Measurements from ENCODE around the gene RAB9A.
A peak's percentile ranks its signal among the peaks of the same experiment; 100 is the strongest.
"Not testable (repeated sequence)": the region's sequence is repeated elsewhere in the genome, so short reads cannot be mapped to it uniquely, and the experiment has no call there.

RAB9A gene

GRCh38 chrX:13669246-13669737 lies 19.6 kb upstream of the RAB9A start:
- no peak overlapping the region for H3K4me3 ChIP-seq (ENCODE audit: low read depth, low read length)
- DNase-seq (ENCODE audit: low read depth), result peak; percentile 95
- in situ Hi-C loops (cut with HindIII; ENCODE audit: low sequenced_read_pairs), result no loop called here
- no peak for TF ChIP-seq CTCF (IDR thresholded peaks at IDR 0.05; ENCODE audit: low read depth, low read length, missing control alignments)

- DNase-seq (ENCODE audit: low read depth); in situ Hi-C loops (cut with HindIII; ENCODE audit: low sequenced_read_pairs); H3K4me3 ChIP-seq (ENCODE audit: low read depth, low read length): not testable (repeated sequence)
Measured at GRCh38 chrX:13669755-13670154, 19.2 kb upstream of the RAB9A start.

- in situ Hi-C loops (cut with HindIII; ENCODE audit: low sequenced_read_pairs), result no loop called here
- no peak for TF ChIP-seq CTCF (IDR thresholded peaks at IDR 0.05; ENCODE audit: low read depth, low read length, missing control alignments)
- no peak overlapping the region for H3K4me3 ChIP-seq (ENCODE audit: low read depth, low read length)
- no peak for DNase-seq (ENCODE audit: low read depth)
Measured at GRCh38 chrX:13670197-13670596, 18.7 kb upstream of the RAB9A start.

GRCh38 chrX:13673016-13673415 lies 15.9 kb upstream of the RAB9A start:
- in situ Hi-C loops (cut with HindIII; ENCODE audit: low sequenced_read_pairs), result no loop called here

GRCh38 chrX:13676885-13677284 lies 12.0 kb upstream of the RAB9A start:
- TF ChIP-seq CTCF (IDR thresholded peaks at IDR 0.05; ENCODE audit: low read depth, low read length, missing control alignments), result no peak
- no peak for DNase-seq (ENCODE audit: low read depth)
- no peak overlapping the region for H3K4me3 ChIP-seq (ENCODE audit: low read depth, low read length)
- in situ Hi-C loops (cut with HindIII; ENCODE audit: low sequenced_read_pairs), result no loop called here

More at GRCh38 chrX:13673016-13673415, 15.9 kb upstream of the RAB9A start:
- DNase-seq (ENCODE audit: low read depth), result no peak
- H3K4me3 ChIP-seq (ENCODE audit: low read depth, low read length), result no peak overlapping the region
- no peak for TF ChIP-seq CTCF (IDR thresholded peaks at IDR 0.05; ENCODE audit: low read depth, low read length, missing control alignments)

- in situ Hi-C loops (cut with HindIII; ENCODE audit: low sequenced_read_pairs); H3K4me3 ChIP-seq (ENCODE audit: low read depth, low read length); DNase-seq (ENCODE audit: low read depth): not testable (repeated sequence)
Measured at GRCh38 chrX:13679700-13680099, 9.2 kb upstream of the RAB9A start.

- no peak for DNase-seq (ENCODE audit: low read depth)
- no peak for TF ChIP-seq CTCF (IDR thresholded peaks at IDR 0.05; ENCODE audit: low read depth, low read length, missing control alignments)
- no peak overlapping the region for H3K4me3 ChIP-seq (ENCODE audit: low read depth, low read length)
- in situ Hi-C loops (cut with HindIII; ENCODE audit: low sequenced_read_pairs), result no loop called here
Measured at GRCh38 chrX:13681595-13681994, 7.3 kb upstream of the RAB9A start.

- DNase-seq (ENCODE audit: low read depth), result no peak
- TF ChIP-seq CTCF (IDR thresholded peaks at IDR 0.05; ENCODE audit: low read depth, low read length, missing control alignments), result no peak
- in situ Hi-C loops (cut with HindIII; ENCODE audit: low sequenced_read_pairs), result no loop called here
- H3K4me3 ChIP-seq (ENCODE audit: low read depth, low read length), result no peak overlapping the region
Measured at GRCh38 chrX:13684361-13684760, 4.6 kb upstream of the RAB9A start.

Data from astrocyte of the cerebellum (primary cell).